MCF 10A (cell line): ENCODE data around the gene USP7. TPM values are rescaled to one million over a fixed set of nuclear protein-coding genes. Genes with fewer than 3 reads are reported as not detected.

Experiments used
- BruUV-seq: library from RNA; stranded (reverse); fragments of 400-500 nt; replicated peaks from 2 replicates; lab custom pipeline; 2021; lab: Mats Ljungman, UMichigan
- CTCF ChIA-PET: fragments of 300-600 bp; sonication (Branson Sonifier 250); formaldehyde crosslinking; extraction: SDS; loops from one replicate; lab custom pipeline; 2021; ENCODE audit warnings: antibody characterized with exemption, inconsistent platforms; lab: Yijun Ruan, JAX
- POLR2A ChIA-PET: fragments of 300-600, 350-650 bp; sonication (Branson Sonifier 250); formaldehyde crosslinking; extraction: SDS; loops from one replicate; lab custom pipeline; 2020; ENCODE audit warnings: antibody characterized with exemption, inconsistent platforms; lab: Yijun Ruan, JAX
- DNase-seq: peaks from one replicate; pipeline ENCODE4 v3.0.0-alpha.2; 2018; ENCODE audit not compliant: unreplicated experiment
- H3K27ac Mint-ChIP-seq: one replicate; pipeline ENCODE4 v1.8.0; 2022; ENCODE audit warnings: mild to moderate bottlenecking, low read depth, mixed read lengths; ENCODE audit not compliant: unreplicated experiment
- H3K27me3 Mint-ChIP-seq: one replicate; pipeline ENCODE4 v1.8.0; 2022; ENCODE audit warnings: mixed read lengths; ENCODE audit not compliant: insufficient read depth, unreplicated experiment
- H3K36me3 Mint-ChIP-seq: one replicate; pipeline ENCODE4 v1.8.0; 2022; ENCODE audit warnings: mild to moderate bottlenecking, moderate library complexity, mixed read lengths; ENCODE audit not compliant: insufficient read depth, unreplicated experiment
- H3K4me1 Mint-ChIP-seq: one replicate; pipeline ENCODE4 v1.8.0; 2022; ENCODE audit warnings: mixed read lengths; ENCODE audit not compliant: insufficient read depth, unreplicated experiment
- H3K4me3 Mint-ChIP-seq: one replicate; pipeline ENCODE4 v1.8.0; 2022; ENCODE audit warnings: mild to moderate bottlenecking, moderate library complexity, mixed read lengths; ENCODE audit not compliant: unreplicated experiment
- H3K9me3 Mint-ChIP-seq: one replicate; pipeline ENCODE4 v1.8.0; 2022; ENCODE audit warnings: mixed read lengths; ENCODE audit not compliant: unreplicated experiment
- CTCF ChIP-seq: fragments of 200-600 bp; IDR thresholded peaks from one replicate; pipeline ENCODE4 v1.8.0; 2022; ENCODE audit warnings: antibody characterized with exemption, mild to moderate bottlenecking; ENCODE audit not compliant: unreplicated experiment
- intact Hi-C: fragments of 100-400 bp; cut with micrococcal nuclease; formaldehyde crosslinking; loops from 2 replicates; pipeline ENCODE4 v1.14.1; 2022
- total RNA-seq: library from RNA; stranded (reverse); gene quantifications from 2 replicates; pipeline ENCODE4 v1.2.3, GENCODE V29; 2022

The USP7 gene
- total RNA-seq, 1 experiment from 2014 or later: 108 TPM

- no TSS peak for BruUV-seq
- intact Hi-C loops: no loop called here
- POLR2A ChIA-PET: no interaction called here
Measured at GRCh38 chr16:8941718-8942344, 21.9 kb downstream of the USP7 start.

GRCh38 chr16:8937803-8938202 lies 25.9 kb downstream of the USP7 start:
- peaks cover 5% of the 10 kb centered on the region for H3K36me3 Mint-ChIP-seq
- H3K27me3 Mint-ChIP-seq: no peaks in the 10 kb centered on the region
- H3K27ac Mint-ChIP-seq: no peak overlapping the region
- no peak for TF ChIP-seq CTCF
- intact Hi-C loops: loop anchor here (10.0 kb wide), 1 partner anchor 157 kb away; the partner anchor contains the start of gene HAPSTR1
- peaks cover 21% of the 10 kb centered on the region for H3K4me1 Mint-ChIP-seq
- BruUV-seq: no TSS peak
- ChIA-PET POLR2A (interaction anchor here (0.6 to 1.3 kb wide), 2 partner anchors 9 to 13 kb away, joined by 3 read pairs; no protein-coding TSS in a partner anchor), CTCF (interaction anchor here (0.9 to 4.8 kb wide), 6 partner anchors 8 to 71 kb away, joined by 3 to 51 read pairs (median 9); no protein-coding TSS in a partner anchor)
- H3K9me3 Mint-ChIP-seq: no peaks in the 10 kb centered on the region
- no peak for DNase-seq
- no peak overlapping the region for H3K4me3 Mint-ChIP-seq

More at GRCh38 chr16:8941718-8942344, 21.9 kb downstream of the USP7 start:
- Mint-ChIP-seq H3K9me3 (no peaks in the 10 kb centered on the region), H3K27ac (no peak overlapping the region), H3K27me3 (no peaks in the 10 kb centered on the region), H3K4me3 (no peak overlapping the region), H3K36me3 (no peaks in the 10 kb centered on the region), H3K4me1 (peaks cover 20% of the 10 kb centered on the region)
- no peak for TF ChIP-seq CTCF
- CTCF ChIA-PET: interaction anchor here (1.6 to 2.8 kb wide), 2 partner anchors 17 to 66 kb away, joined by 5 to 16 read pairs; no protein-coding TSS in a partner anchor
- no peak for DNase-seq

GRCh38 chr16:8936421-8936820 lies 27.3 kb downstream of the USP7 start:
- H3K36me3 Mint-ChIP-seq: peaks cover 11% of the 10 kb centered on the region
- BruUV-seq: no TSS peak
- peaks cover 28% of the 10 kb centered on the region for H3K4me1 Mint-ChIP-seq
- H3K4me3 Mint-ChIP-seq: no peak overlapping the region
- no peak overlapping the region for H3K27ac Mint-ChIP-seq
- TF ChIP-seq CTCF: peak; percentile 44
- ChIA-PET CTCF (interaction anchor here (0.6 to 4.8 kb wide), 33 partner anchors 8 to 1423 kb away, joined by 3 to 51 read pairs (median 4); partner anchors contain the start of gene LITAFD), POLR2A (interaction anchor here (1.3 kb wide), 2 partner anchors 8 to 14 kb away, joined by 3 read pairs; no protein-coding TSS in a partner anchor)
- intact Hi-C loops: loop anchor here (1.0 to 10.0 kb wide), 2 partner anchors 72 to 158 kb away; partner anchors contain the start of gene HAPSTR1
- H3K9me3 Mint-ChIP-seq: no peaks in the 10 kb centered on the region
- H3K27me3 Mint-ChIP-seq: no peaks in the 10 kb centered on the region
- DNase-seq: peak; percentile 64

DNA sequence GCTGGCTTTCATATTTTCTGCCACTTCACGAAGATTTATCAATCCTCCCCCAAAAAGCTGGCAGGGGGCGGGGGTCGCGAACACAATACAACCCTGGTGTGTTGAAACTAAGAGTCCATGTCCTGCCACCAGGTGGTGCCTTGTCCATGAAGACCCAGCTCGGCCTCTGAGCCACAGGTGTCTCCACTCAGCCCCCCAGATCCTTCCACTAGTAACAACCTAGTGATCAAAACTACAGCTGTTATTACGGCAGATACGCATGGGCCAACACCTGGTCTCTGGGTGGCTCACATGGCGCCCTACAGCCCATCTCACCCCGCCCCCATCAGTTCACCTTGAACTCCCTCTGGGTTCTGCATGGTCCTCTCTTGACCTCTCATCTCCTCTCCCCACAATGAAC lies 27.7 kb downstream of the USP7 start:
- peaks cover 28% of the 10 kb centered on the region for H3K4me1 Mint-ChIP-seq
- no peak for TF ChIP-seq CTCF
- intact Hi-C loops: loop anchor here (1.0 to 10.0 kb wide), 2 partner anchors 72 to 159 kb away; partner anchors contain the start of gene HAPSTR1
- no peaks in the 10 kb centered on the region for H3K9me3 Mint-ChIP-seq
- BruUV-seq: no TSS peak
- ChIA-PET CTCF (interaction anchor here (0.6 to 4.8 kb wide), 30 partner anchors 8 to 1423 kb away, joined by 3 to 51 read pairs (median 4); partner anchors contain the start of gene LITAFD), POLR2A (interaction anchor here (1.3 kb wide), 1 partner anchor 14 kb away, joined by 3 read pairs; no protein-coding TSS in a partner anchor)
- no peak overlapping the region for H3K4me3 Mint-ChIP-seq
- peak; percentile 14 for DNase-seq
- peaks cover 11% of the 10 kb centered on the region for H3K36me3 Mint-ChIP-seq
- no peak overlapping the region for H3K27ac Mint-ChIP-seq
- H3K27me3 Mint-ChIP-seq: no peaks in the 10 kb centered on the region
